H9 (cell line): Measurements from ENCODE around the gene SF3A2. TPM values are rescaled to one million over a fixed set of nuclear protein-coding genes. Genes with fewer than 3 reads are reported as not detected.

Experiments used
- DNase-seq: peaks from one replicate; pipeline ENCODE4 v3.0.0-alpha.2; 2017
- H2AFZ ChIP-seq: one replicate; pipeline ENCODE4 v1.6.1; 2013; ENCODE audit warnings: mild to moderate bottlenecking, low read length, control low read depth, moderate library complexity
- H2AK5ac ChIP-seq: 2 replicates; pipeline ENCODE4 v1.6.1; 2013; ENCODE audit warnings: low read length, control low read depth, mixed read lengths; ENCODE audit not compliant: insufficient read length
- H2BK120ac ChIP-seq: one replicate; pipeline ENCODE4 v1.6.1; 2013; ENCODE audit warnings: low read depth, mild to moderate bottlenecking, low read length, control low read depth, inconsistent platforms; ENCODE audit not compliant: poor library complexity, severe bottlenecking
- H2BK12ac ChIP-seq: 2 replicates; pipeline ENCODE4 v1.6.1; 2013; ENCODE audit warnings: low read length, control low read depth, mixed read lengths, low read depth; ENCODE audit not compliant: insufficient read length
- H2BK15ac ChIP-seq: 2 replicates; pipeline ENCODE4 v1.6.1; 2013; ENCODE audit warnings: low read depth, low read length, control low read depth
- H2BK20ac ChIP-seq: one replicate; pipeline ENCODE4 v1.6.1; 2013; ENCODE audit warnings: low read depth, mild to moderate bottlenecking, low read length, control low read depth, inconsistent platforms; ENCODE audit not compliant: poor library complexity, severe bottlenecking
- H2BK5ac ChIP-seq: 2 replicates; pipeline ENCODE4 v1.6.1; 2013; ENCODE audit warnings: low read length, control low read depth, mixed read lengths; ENCODE audit not compliant: insufficient read length
- H3K14ac ChIP-seq: 2 replicates; pipeline ENCODE4 v1.6.1; 2013; ENCODE audit warnings: low read length, control low read depth; ENCODE audit not compliant: insufficient read depth
- H3K18ac ChIP-seq: 2 replicates; pipeline ENCODE4 v1.6.1; 2013; ENCODE audit warnings: low read depth, mild to moderate bottlenecking, mixed read lengths, low read length, control low read depth; ENCODE audit not compliant: insufficient read length
- H3K23ac ChIP-seq: 2 replicates; pipeline ENCODE4 v1.6.1; 2013; ENCODE audit warnings: low read length, control low read depth, mixed read lengths, low read depth; ENCODE audit not compliant: insufficient read length
- H3K23me2 ChIP-seq: 2 replicates; pipeline ENCODE4 v1.6.1; 2013; ENCODE audit warnings: low read depth, mild to moderate bottlenecking, mixed read lengths, low read length, control low read depth; ENCODE audit not compliant: insufficient read length, poor library complexity, severe bottlenecking
- H3K27ac ChIP-seq: 2 replicates; pipeline ENCODE4 v1.5.1; 2013; ENCODE audit warnings: low read length, control low read depth, mixed read lengths, low read depth; ENCODE audit not compliant: insufficient read length
- H3K27me3 ChIP-seq: 2 replicates; pipeline ENCODE4 v1.6.1; 2013; ENCODE audit warnings: low read length, control low read depth, inconsistent platforms; ENCODE audit not compliant: insufficient read depth
- H3K4ac ChIP-seq: 2 replicates; pipeline ENCODE4 v1.6.1; 2013; ENCODE audit warnings: low read depth, mild to moderate bottlenecking, control low read depth, inconsistent platforms, low read length, moderate library complexity
- H3K4me1 ChIP-seq: 2 replicates; pipeline ENCODE4 v1.6.1; 2013; ENCODE audit warnings: low read length, control low read depth, inconsistent platforms; ENCODE audit not compliant: insufficient read depth
- H3K4me2 ChIP-seq: 2 replicates; pipeline ENCODE4 v1.6.1; 2013; ENCODE audit warnings: low read length, control low read depth, mixed read lengths; ENCODE audit not compliant: insufficient read length, insufficient read depth
- H3K56ac ChIP-seq: 2 replicates; pipeline ENCODE4 v1.6.1; 2013; ENCODE audit warnings: low read depth, mild to moderate bottlenecking, mixed read lengths, low read length, control low read depth; ENCODE audit not compliant: insufficient read length
- H3K79me1 ChIP-seq: 2 replicates; pipeline ENCODE4 v1.6.1; 2013; ENCODE audit warnings: low read depth, mild to moderate bottlenecking, moderate library complexity, low read length, control low read depth, inconsistent platforms; ENCODE audit not compliant: insufficient read depth, poor library complexity, severe bottlenecking
- H3K79me2 ChIP-seq: 2 replicates; pipeline ENCODE4 v1.6.1; 2013; ENCODE audit warnings: low read length, control low read depth, inconsistent platforms; ENCODE audit not compliant: insufficient read depth
- H3K9ac ChIP-seq: 2 replicates; pipeline ENCODE4 v1.6.1; 2013; ENCODE audit warnings: low read length, control low read depth, mixed read lengths; ENCODE audit not compliant: insufficient read length; ENCODE audit errors: extremely low read depth
- H3K9me3 ChIP-seq: one replicate; pipeline ENCODE4 v1.6.1; 2013; ENCODE audit warnings: low read depth, low read length, inconsistent platforms; ENCODE audit not compliant: control insufficient read depth
- H3T11ph ChIP-seq: one replicate; pipeline ENCODE4 v1.6.1; 2013; ENCODE audit warnings: mild to moderate bottlenecking, low read length, control low read depth, inconsistent platforms
- H4K20me1 ChIP-seq: one replicate; pipeline ENCODE4 v1.6.1; 2013; ENCODE audit not compliant: control insufficient read depth, insufficient read length, insufficient read depth
- H4K5ac ChIP-seq: 2 replicates; pipeline ENCODE4 v1.6.1; 2013; ENCODE audit warnings: low read depth, mild to moderate bottlenecking, mixed read lengths, low read length, control low read depth; ENCODE audit not compliant: insufficient read length
- H4K8ac ChIP-seq: replicated peaks from 2 replicates; pipeline ENCODE4 v1.6.1; 2013; ENCODE audit warnings: low read length, control low read depth, mixed read lengths, low read depth; ENCODE audit not compliant: insufficient read length
- H4K91ac ChIP-seq: 2 replicates; pipeline ENCODE4 v1.6.1; 2013; ENCODE audit warnings: low read depth, mild to moderate bottlenecking, moderate library complexity, mixed read lengths, low read length, control low read depth; ENCODE audit not compliant: insufficient read length
- H3K27ac Mint-ChIP-seq, 3 experiments: 2 replicates in 2 of 3; 3 replicates in 1 of 3; pipeline ENCODE4 v1.8.0; 2020 to 2021; ENCODE audit warnings: mixed read lengths in 3 of 3, mild to moderate bottlenecking in 1 of 3, moderate library complexity in 1 of 3
- H3K27me3 Mint-ChIP-seq: 2 replicates; pipeline ENCODE4 v1.8.0; 2021; ENCODE audit warnings: low read depth, mild to moderate bottlenecking, moderate library complexity, mixed read lengths
- H3K36me3 Mint-ChIP-seq, 3 experiments: 2 replicates in 2 of 3; 3 replicates in 1 of 3; pipeline ENCODE4 v1.8.0; 2020 to 2021; ENCODE audit warnings: low read depth in 3 of 3, mixed read lengths in 3 of 3; ENCODE audit not compliant: insufficient read depth in 1 of 3
- H3K4me1 Mint-ChIP-seq, 2 experiments: 2 replicates each; pipeline ENCODE4 v1.8.0; 2020; ENCODE audit warnings: mixed read lengths in 2 of 2
- H3K4me3 Mint-ChIP-seq, 2 experiments: 2 replicates in 1 of 2; 3 replicates in 1 of 2; pipeline ENCODE4 v1.8.0; 2020 to 2021; ENCODE audit warnings: mild to moderate bottlenecking in 2 of 2, mixed read lengths in 2 of 2, moderate library complexity in 1 of 2
- H3K9me3 Mint-ChIP-seq, 2 experiments: 2 replicates in 1 of 2; 3 replicates in 1 of 2; pipeline ENCODE4 v1.8.0; 2020; ENCODE audit warnings: mild to moderate bottlenecking in 2 of 2, mixed read lengths in 2 of 2, moderate library complexity in 1 of 2
- WGBS: extraction: QIAGEN DNeasy Blood & Tissue Kit; methylation state at CpG from one replicate; pipeline ENCODE4 v1.1.7; 2013; ENCODE audit warnings: missing lambda C conversion rate, low lambda C conversion rate, mixed read lengths; ENCODE audit not compliant: insufficient read length; ENCODE audit errors: extremely low coverage; 5-methylcytosine and 5-hydroxymethylcytosine counted together
- total RNA-seq: library from RNA; stranded (reverse); gene quantifications from 2 replicates; pipeline ENCODE4 v1.2.1, GENCODE V29; 2021
- TF ChIP-seq, protein P1 (sequence below): fragments of 200-600 bp; sonication (generic); conservative IDR thresholded peaks from 3 replicates; pipeline ENCODE4 v1.8.0; 2021; ENCODE audit warnings: antibody characterized with exemption, mild to moderate bottlenecking

SF3A2 gene
- total RNA-seq, 1 experiment from 2014 or later: 166 TPM

DNA sequence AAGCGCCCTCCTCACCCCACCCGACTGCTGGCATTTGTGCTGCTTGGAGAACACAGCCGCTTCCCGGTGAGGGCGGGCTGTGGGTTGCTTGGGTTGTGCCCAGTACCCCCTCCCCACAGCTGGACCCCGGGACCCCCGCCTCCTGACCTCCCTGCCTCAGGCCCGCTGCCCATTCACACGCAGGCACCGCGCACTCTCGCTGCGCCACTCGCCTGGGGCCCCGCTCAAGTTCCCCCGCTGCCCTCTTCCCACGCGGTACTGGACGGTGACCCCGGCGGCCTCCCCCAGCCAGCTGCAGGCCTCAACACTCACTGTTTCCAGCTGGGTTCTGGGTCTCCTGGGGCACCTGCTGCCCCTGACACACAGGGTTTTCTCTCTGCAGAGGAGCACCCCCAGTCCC, 16.9 kb upstream of the SF3A2 start:
- Histone ChIP-seq H3K9me3 (no peaks in the 10 kb centered on the region), H2AFZ (no peak overlapping the region), H3K79me1 (no peaks in the 10 kb centered on the region), H4K8ac (no peak overlapping the region), H4K20me1 (no peaks in the 10 kb centered on the region), H3K27ac (no peak overlapping the region), H2BK5ac (no peak overlapping the region), H4K5ac (no peak overlapping the region), H3K79me2 (no peaks in the 10 kb centered on the region), H3T11ph (no peak overlapping the region), H3K56ac (no peak overlapping the region), H3K4me1 (no peaks in the 10 kb centered on the region), H2BK120ac (no peak overlapping the region), H3K4me2 (no peak overlapping the region), H2BK12ac (no peak overlapping the region), H2BK20ac (no peak overlapping the region), H4K91ac (no peak overlapping the region), H2BK15ac (no peak overlapping the region), H3K27me3 (no peaks in the 10 kb centered on the region), H3K4ac (no peak overlapping the region), H2AK5ac (no peak overlapping the region), H3K23ac (no peak overlapping the region), H3K14ac (no peak overlapping the region), H3K9ac (no peak overlapping the region), H3K23me2 (no peaks in the 10 kb centered on the region), H3K18ac (no peak overlapping the region)
- Mint-ChIP-seq H3K27me3 (no peaks in the 10 kb centered on the region; the same call in 1 of the 2 replicates), H3K4me3 (no peak overlapping the region), H3K27ac (peak overlapping the region in 1 of 3 experiments; percentile 64; a peak in 1 of 7 replicates), H3K36me3 (peaks cover 19 to 66% (median 59%) of the 10 kb centered on the region in 3 experiments; a peak in 6 of 7 replicates), H3K9me3 (no peaks in the 10 kb centered on the region), H3K4me1 (no peaks in the 10 kb centered on the region)
- WGBS: no CpG with 5 or more reads among the region's 21 CpGs
- no peak for DNase-seq
- TF ChIP-seq, protein P1, sequence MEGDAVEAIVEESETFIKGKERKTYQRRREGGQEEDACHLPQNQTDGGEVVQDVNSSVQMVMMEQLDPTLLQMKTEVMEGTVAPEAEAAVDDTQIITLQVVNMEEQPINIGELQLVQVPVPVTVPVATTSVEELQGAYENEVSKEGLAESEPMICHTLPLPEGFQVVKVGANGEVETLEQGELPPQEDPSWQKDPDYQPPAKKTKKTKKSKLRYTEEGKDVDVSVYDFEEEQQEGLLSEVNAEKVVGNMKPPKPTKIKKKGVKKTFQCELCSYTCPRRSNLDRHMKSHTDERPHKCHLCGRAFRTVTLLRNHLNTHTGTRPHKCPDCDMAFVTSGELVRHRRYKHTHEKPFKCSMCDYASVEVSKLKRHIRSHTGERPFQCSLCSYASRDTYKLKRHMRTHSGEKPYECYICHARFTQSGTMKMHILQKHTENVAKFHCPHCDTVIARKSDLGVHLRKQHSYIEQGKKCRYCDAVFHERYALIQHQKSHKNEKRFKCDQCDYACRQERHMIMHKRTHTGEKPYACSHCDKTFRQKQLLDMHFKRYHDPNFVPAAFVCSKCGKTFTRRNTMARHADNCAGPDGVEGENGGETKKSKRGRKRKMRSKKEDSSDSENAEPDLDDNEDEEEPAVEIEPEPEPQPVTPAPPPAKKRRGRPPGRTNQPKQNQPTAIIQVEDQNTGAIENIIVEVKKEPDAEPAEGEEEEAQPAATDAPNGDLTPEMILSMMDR: no peak
